HPDE6-E6E7 (cell line): ENCODE results near the gene REG4.

Source experiments
- DNase-seq: peaks from one replicate; pipeline ENCODE4 v3.0.0; 2011; ENCODE audit warnings: missing footprints; ENCODE audit errors: extremely low spot score

The REG4 gene

GRCh38 chr1:119779869-119780356 is 31.3 kb downstream of the REG4 start:
- DNase-seq: no peak

DNA sequence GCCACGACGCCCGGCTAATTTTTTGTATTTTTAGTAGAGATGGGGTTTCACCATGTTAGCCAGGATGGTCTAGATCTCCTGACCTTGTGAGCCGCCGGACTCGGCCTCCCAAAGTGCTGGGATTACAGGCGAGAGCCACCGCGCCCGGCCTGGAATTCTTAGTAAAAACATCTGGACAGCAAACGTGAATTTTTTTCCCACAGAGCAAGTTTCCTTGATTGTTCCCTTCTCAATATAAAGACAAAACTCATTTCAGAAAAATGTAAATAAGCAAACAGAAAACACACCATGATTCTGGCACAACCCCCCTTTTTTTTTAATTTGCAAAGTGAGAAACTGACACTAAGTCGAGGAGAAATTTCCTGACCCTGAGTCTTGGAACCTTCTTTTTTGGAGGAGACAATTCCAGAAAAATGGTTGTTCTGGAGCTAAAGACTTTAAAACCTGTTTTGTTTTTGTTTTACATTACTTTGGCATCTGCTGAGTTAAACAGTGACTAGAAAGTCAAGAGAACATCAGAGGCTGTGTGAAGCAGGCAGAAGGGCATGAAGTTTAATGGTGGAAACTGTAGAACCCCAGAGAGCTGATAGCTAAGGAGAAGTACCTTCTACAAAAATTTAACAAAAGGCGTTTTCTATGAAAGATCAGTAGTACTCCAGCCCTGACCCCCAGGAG is 32.2 kb downstream of the REG4 start:
- no peak for DNase-seq

GRCh38 chr1:119778359-119778758 is 32.9 kb downstream of the REG4 start:
- no peak for DNase-seq

DNA sequence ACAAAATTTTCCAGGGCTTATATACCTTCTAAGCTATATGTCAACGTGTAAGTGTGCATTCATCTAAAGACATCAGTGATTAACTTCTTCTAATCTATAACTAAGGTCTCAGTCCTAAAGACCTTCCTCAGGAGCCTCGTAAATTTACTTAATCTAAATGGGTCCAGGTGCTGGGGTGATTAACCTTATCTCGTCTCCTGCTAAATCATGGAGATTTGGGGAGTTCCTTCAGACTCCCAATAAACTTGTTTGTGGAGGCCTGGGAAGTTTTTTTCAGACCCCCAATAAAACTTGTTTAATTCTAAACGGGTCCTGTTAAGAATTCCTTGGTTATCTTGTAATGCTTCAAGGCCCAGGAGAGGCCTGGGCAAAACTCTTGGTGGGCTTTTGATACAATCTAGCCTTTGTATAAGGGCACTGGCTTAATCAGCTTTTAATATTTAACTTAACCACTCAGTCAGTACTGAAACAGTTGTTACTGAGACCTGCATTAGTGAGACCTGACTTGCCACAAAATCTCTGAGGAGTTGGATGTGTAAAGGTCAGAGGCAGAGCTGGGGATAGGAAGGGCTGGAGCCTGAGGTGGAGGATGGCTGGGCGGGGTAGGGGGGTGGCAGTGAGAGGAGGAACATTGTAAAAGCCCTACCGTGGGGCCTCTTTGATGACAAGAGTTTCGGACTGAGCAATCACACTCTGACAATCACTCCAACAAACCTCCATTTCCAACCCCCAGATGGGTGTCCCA is 36.3 kb downstream of the REG4 start:
- no peak for DNase-seq

GRCh38 chr1:119773711-119774241 is 37.5 kb downstream of the REG4 start:
- DNase-seq: no peak

DNA sequence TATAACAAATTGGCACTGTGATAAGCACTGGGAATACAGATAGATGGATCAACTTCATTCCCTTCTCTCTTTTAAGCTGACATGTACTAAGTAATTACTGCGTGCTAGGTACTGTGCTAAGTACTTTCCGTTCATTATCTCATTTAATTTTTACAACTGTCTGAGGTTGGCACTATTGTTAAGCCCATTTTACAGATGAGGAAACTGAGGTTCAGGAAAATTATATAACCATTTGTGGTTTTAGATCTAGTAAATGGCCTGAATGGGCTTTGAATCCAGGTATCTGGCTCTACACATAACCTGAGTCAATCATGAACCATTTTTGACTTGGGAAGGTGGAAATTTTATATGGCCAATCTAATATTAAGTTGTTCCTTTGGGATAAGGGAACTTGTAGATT is 39.0 kb downstream of the REG4 start:
- DNase-seq: no peak

- no peak for DNase-seq
Measured at GRCh38 chr1:119771770-119772169, 39.5 kb downstream of the REG4 start.

GRCh38 chr1:119771016-119771415 is 40.2 kb downstream of the REG4 start:
- DNase-seq: no peak

DNA sequence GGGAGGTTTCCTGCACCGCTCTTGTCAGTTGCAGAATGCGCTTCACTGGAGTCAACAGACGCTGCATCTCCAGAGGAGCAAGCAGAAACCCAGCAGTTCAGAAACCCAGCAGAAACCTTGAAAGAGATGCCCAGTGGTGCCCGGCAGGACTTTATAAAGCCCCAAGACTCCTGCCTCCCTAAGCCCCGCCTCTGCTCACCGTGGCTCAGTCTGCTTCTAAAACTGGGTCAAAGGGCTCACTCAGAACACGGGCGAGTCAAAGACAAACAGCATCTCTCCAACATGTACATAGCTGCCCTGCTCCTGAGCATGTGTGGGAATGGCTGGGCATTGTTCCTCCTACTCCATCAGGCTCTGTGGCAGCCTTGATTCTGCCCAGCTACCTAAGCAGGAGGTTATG is 42.5 kb downstream of the REG4 start, which contains the start of gene HMGCS2:
TSS of gene HMGCS2 (minus strand) at position 128 of the 400 bp plus-strand sequence. CDS start at position 67, 61 bp downstream.
- no peak for DNase-seq

DNA sequence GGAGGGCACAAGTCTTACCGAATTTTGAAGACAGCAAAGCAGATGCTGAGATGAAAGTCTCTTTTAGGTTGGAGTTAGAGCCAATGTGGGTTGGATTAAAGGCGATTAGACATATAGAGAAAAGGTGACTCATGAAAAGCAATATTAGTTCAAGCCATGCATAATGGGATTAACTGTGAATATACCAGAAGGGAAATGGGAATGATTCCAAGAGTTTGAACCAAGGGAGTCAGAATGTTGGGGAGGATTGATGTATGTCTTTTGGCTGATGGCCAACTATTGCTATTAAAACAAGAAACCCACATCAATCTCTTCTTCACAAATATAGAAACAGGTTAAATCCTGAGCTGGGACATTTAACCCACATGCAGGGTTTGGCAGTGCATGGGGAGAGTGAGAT is 43.8 kb downstream of the REG4 start:
- DNase-seq: no peak

DNA sequence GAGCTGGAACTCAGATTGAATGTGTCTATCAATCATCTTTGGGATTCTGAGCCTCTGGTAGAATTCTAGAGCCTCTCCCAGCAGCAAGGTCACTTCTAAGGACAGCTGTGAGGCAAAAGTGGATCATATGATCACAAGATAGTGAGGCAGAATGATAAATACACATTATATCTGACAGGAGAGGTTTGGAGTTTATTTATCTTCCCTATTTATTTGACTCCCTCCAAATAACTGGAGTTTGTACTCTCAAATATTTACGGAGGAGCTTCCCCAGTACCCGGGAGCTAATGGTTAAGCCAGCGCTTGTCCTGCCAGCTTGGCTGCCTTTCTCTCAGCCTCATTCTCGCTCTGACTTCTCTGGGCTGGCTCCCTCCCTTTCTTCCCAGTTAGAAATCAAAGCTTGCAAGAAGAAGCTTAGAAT is 44.9 kb downstream of the REG4 start:
- no peak for DNase-seq

DNA sequence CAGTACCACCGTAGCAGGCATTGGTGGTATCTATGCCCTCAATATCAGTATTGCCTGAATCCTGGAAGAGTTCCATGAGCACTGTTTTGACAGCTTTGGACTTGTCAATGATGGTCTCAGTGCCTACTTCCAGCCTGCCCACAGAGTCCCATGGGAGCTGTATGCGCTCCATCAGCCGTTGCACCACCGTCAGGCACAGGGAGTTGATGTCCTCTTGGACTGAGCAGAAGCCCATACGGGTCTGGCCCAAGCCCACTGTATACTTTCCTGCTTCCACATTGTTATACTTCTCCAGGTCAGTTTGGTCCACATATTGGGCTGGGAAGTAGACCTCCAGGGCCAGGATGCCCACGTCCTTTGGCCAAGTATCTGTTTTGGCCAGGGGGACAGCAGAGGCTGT is 47.0 kb downstream of the REG4 start:
- DNase-seq: no peak

DNA sequence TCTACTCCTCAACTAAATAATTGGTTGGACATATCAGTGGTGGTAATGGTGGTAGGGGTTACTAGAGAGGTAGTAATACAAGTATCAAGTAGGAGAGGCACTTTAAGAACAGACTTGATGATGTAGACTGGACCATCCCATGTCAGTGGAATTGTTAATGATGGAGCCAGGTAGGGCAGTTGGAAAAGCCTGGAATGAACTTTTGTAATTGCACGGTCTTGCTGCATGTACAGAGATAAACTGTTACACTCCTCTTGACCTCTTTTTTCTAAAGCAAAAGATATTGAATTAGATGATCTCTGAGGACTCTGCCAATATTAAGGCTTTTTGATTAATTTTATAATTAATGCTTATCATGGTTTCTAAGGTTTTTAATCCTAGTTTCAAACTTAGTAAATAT is 48.3 kb downstream of the REG4 start:
- no peak for DNase-seq

GRCh38 chr1:119762409-119762808 is 48.9 kb downstream of the REG4 start:
- DNase-seq: no peak

DNA sequence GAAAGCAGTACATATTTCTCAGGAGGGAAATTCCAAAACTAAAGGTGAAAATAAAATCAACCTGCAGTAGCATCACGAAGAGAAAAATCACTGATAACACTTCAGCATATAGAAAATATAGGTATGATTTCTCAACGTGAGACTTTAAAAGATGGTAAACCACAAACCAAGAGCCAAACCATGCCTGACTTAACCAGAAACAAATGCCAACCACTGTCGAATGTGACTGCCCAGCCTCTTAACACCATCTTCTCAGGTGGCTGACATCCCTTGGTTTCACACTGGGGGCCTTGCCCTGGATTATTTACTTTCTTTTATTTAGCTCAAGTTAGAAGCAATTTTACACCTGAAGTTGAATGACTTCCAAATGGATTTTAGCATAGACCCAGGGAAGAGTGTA is 52.7 kb downstream of the REG4 start:
- DNase-seq: no peak

DNA sequence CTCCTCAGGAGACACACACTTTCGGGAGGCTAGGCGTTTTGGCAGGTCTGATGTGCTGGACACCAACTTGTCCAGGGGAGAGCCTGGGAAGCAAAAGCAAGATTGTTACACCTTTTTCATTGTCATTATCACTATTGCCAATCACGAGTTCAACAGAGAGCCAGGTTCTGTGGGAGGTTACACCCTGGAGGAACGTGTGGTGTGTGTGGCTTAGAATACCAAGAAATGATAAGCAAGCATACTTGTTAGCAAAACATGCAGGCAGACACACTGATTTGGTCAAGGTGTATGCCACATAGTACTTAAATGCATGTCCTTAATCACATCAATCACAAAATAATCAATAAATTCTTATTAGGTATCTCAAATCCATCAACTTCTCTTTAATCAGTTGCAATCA is 58.7 kb downstream of the REG4 start:
- DNase-seq: no peak

DNA sequence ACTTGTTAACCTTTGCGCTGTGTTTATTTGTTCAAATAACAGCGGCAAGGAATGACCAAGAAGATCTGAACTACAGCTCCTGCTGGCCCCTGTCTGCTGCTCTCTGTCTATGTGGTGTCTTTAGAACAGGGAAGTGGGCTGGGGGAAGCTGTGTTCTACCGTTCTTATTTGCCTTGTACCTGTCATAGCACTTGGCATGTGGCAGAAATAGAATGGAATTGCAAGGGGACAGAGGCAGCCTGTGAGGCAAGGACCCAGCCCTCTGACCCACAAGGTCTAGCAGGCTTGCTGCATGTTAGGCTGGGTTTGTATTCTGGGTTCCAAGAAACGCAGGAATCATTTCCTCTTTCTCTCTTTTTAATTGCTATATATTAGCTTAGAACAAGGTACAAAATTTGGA is 63.2 kb downstream of the REG4 start:
- no peak for DNase-seq

GRCh38 chr1:119747451-119747850 is 63.8 kb downstream of the REG4 start:
- peak; percentile 35 for DNase-seq

DNA sequence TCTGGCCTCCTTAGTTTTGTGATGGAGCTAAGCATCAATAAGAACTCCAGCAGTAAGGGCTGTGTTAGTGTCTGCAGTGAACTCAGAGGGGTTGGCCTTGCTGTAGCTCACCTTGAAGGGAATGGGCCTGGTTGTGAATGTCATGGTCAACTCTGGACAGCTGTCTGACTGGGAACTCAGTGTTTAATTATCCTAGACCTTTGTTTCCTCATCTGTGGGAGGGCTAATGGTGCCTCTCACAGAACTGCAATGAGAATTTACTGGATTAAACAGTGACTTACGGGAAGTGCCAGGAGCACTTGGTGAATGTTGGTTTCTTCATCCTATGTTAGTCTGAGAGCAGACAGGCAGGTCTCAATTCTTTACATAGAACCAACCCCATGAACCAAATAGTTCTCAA is 66.2 kb downstream of the REG4 start:
- no peak for DNase-seq

DNA sequence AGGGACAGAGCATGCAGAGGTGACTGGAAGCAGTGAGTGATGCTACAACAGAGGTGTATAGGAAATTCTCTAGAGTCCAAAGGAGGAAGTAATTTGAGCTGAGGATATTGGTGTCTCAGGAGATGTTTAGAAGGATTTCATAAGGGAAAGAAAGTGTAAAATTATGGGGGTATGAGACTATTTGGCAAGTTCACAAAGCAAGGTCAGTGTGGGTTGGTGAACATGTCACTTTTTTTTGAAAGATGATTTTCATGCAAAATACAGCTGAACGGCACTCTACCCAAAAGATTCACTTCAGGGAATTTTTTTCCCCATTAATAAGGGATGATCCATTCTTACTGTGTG is 66.7 kb downstream of the REG4 start:
- no peak for DNase-seq
